Right atrium auricular region (tissue), 2 donors: Measurements from ENCODE around the gene ASPRV1. TPM values are rescaled to one million over a fixed set of nuclear protein-coding genes. Genes with fewer than 3 reads are reported as not detected.

Source experiments
- DNase-seq: peaks from one replicate; pipeline ENCODE4 v3.0.0-alpha.2; 2019; ENCODE audit warnings: low spot score
- H3K27ac ChIP-seq, 2 donors: fragments of 200-600 bp; sonication (generic); 1 replicate in 1 of 2; 2 replicates in 1 of 2; pipeline ENCODE4 v1.5.1; 2016 to 2019
- H3K27me3 ChIP-seq, 2 donors: fragments of 200-600 bp; sonication (generic); one replicate each; pipeline versions ENCODE4 v1.5.1 to v1.6.0; 2017 to 2019
- H3K36me3 ChIP-seq: fragments of 200-600 bp; sonication (generic); one replicate; pipeline ENCODE4 v1.5.1; 2016
- H3K4me1 ChIP-seq, 2 donors: fragments of 200-600 bp; sonication (generic); one replicate each; pipeline versions ENCODE4 v1.5.1 to v1.6.0; 2017 to 2019
- H3K4me3 ChIP-seq, 2 donors: fragments of 200-600 bp; sonication (generic); 1 replicate in 1 of 2; 2 replicates in 1 of 2; pipeline ENCODE4 v1.5.1; 2017 to 2019; ENCODE audit warnings: mild to moderate bottlenecking in 1 of 2, moderate library complexity in 1 of 2
- H3K9me3 ChIP-seq, 2 donors: fragments of 200-600 bp; sonication (generic); one replicate each; pipeline ENCODE4 v1.5.1; 2019
- CTCF ChIP-seq, 2 donors: fragments of 200-600 bp; sonication (generic); IDR thresholded peaks; one replicate each; pipeline ENCODE4 v1.5.1; 2019; ENCODE audit warnings: antibody characterized with exemption in 2 of 2
- total RNA-seq, 2 donors: library from RNA; depleted of rRNA; stranded (reverse); fragments of >200 nt; gene quantifications; one replicate each; pipeline ENCODE4 v1.1.0, GENCODE V29; 2016

Gene ASPRV1
- total RNA-seq, 2 donors from 2014 or later: 0.33 to 0.83 TPM

GRCh38 chr2:69972822-69973221 is 11.4 kb upstream of the ASPRV1 start:
- Histone ChIP-seq H3K27me3 (no peaks in the 10 kb centered on the region), H3K4me1 (no peaks in the 10 kb centered on the region), H3K27ac (no peak overlapping the region), H3K9me3 (no peaks in the 10 kb centered on the region), H3K36me3 (no peaks in the 10 kb centered on the region), H3K4me3 (no peak overlapping the region)
- no peak for DNase-seq
- no peak for TF ChIP-seq CTCF (IDR thresholded peaks at IDR 0.05)

GRCh38 chr2:69969991-69970390 is 8.6 kb upstream of the ASPRV1 start:
- H3K27ac ChIP-seq: no peak overlapping the region
- no peaks in the 10 kb centered on the region for H3K4me1 ChIP-seq
- H3K4me3 ChIP-seq: no peak overlapping the region
- no peak for TF ChIP-seq CTCF (IDR thresholded peaks at IDR 0.05)
- H3K9me3 ChIP-seq: no peaks in the 10 kb centered on the region
- no peaks in the 10 kb centered on the region for H3K36me3 ChIP-seq
- no peaks in the 10 kb centered on the region for H3K27me3 ChIP-seq
- DNase-seq: no peak

- no peak for TF ChIP-seq CTCF (IDR thresholded peaks at IDR 0.05)
- H3K27me3 ChIP-seq: no peaks in the 10 kb centered on the region
- H3K4me1 ChIP-seq: no peaks in the 10 kb centered on the region
- H3K9me3 ChIP-seq: no peaks in the 10 kb centered on the region
- H3K4me3 ChIP-seq: no peak overlapping the region
- H3K27ac ChIP-seq: no peak overlapping the region
- no peak for DNase-seq
- no peaks in the 10 kb centered on the region for H3K36me3 ChIP-seq
These were observed 7.9 kb upstream of the ASPRV1 start for GRCh38 chr2:69969126-69969983.

GRCh38 chr2:69968609-69969008 is 7.2 kb upstream of the ASPRV1 start:
- Histone ChIP-seq H3K4me1 (no peaks in the 10 kb centered on the region), H3K4me3 (no peak overlapping the region)
- TF ChIP-seq CTCF (IDR thresholded peaks at IDR 0.05): no peak

GRCh38 chr2:69966496-69966895 is 5.1 kb upstream of the ASPRV1 start:
- Histone ChIP-seq H3K4me3 (no peak overlapping the region), H3K36me3 (no peaks in the 10 kb centered on the region), H3K9me3 (no peaks in the 10 kb centered on the region), H3K27ac (no peak overlapping the region), H3K4me1 (no peaks in the 10 kb centered on the region), H3K27me3 (no peaks in the 10 kb centered on the region)
- no peak for DNase-seq
- TF ChIP-seq CTCF (IDR thresholded peaks at IDR 0.05): no peak

More at GRCh38 chr2:69968609-69969008, 7.2 kb upstream of the ASPRV1 start:
- Histone ChIP-seq H3K9me3 (no peaks in the 10 kb centered on the region), H3K27ac (no peak overlapping the region), H3K27me3 (no peaks in the 10 kb centered on the region), H3K36me3 (no peaks in the 10 kb centered on the region)
- no peak for DNase-seq
